Stromal cell of bone marrow (primary cell): ENCODE data around the gene MAP2K5.

Experiments used
- DNase-seq: peaks from one replicate; pipeline ENCODE4 v3.0.0-alpha.2; 2012; ENCODE audit warnings: low read depth

MAP2K5 gene

DNA sequence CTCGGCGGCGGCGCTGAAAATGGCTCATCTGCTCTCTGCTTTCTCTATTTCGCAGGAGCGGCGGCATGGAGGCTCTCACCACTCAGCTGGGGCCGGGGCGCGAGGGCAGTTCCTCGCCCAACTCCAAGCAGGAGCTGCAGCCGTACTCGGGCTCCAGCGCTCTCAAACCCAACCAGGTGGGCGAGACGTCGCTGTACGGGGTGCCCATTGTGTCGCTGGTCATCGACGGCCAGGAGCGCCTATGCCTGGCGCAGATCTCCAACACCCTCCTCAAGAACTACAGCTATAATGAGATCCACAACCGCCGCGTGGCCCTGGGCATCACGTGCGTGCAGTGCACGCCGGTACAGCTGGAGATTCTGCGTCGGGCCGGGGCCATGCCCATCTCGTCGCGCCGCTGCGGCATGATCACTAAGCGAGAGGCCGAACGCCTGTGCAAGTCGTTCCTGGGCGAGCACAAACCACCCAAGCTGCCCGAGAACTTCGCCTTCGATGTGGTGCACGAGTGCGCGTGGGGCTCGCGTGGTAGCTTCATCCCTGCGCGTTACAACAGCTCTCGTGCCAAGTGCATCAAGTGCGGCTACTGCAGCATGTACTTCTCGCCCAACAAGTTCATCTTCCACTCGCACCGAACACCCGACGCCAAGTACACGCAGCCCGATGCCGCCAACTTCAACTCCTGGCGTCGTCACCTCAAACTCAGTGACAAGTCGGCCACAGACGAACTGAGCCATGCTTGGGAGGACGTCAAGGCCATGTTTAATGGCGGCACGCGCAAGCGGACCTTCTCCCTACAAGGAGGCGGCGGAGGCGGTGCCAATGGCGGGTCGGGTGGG, 283.6 kb downstream of the MAP2K5 start:
- DNase-seq: no peak

GRCh38 chr15:67826717-67827561, 284.4 kb downstream of the MAP2K5 start:
- no peak for DNase-seq

DNA sequence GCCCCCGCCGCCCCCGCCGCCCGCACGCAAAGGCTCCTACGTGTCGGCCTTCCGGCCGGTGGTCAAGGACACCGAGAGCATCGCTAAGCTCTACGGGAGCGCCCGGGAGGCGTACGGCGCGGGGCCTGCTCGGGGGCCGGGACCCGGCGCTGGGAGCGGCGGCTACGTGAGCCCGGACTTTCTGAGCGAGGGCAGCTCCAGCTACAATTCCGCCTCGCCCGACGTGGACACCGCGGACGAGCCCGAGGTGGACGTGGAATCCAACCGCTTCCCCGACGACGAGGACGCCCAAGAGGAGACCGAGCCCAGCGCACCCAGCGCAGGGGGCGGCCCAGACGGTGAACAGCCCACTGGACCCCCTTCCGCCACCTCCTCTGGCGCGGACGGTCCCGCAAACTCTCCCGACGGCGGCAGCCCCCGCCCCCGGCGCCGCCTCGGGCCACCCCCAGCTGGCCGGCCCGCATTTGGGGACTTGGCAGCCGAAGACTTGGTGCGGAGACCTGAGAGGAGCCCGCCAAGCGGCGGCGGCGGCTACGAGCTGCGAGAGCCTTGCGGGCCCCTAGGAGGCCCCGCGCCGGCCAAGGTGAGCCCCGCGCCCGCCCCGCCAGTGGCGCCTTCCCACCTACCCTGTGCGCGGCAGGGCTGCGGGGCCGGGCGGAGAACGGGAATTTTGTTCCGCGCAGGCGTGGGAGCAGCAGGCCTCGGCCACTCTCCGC, 285.2 kb downstream of the MAP2K5 start:
- DNase-seq: no peak

DNA sequence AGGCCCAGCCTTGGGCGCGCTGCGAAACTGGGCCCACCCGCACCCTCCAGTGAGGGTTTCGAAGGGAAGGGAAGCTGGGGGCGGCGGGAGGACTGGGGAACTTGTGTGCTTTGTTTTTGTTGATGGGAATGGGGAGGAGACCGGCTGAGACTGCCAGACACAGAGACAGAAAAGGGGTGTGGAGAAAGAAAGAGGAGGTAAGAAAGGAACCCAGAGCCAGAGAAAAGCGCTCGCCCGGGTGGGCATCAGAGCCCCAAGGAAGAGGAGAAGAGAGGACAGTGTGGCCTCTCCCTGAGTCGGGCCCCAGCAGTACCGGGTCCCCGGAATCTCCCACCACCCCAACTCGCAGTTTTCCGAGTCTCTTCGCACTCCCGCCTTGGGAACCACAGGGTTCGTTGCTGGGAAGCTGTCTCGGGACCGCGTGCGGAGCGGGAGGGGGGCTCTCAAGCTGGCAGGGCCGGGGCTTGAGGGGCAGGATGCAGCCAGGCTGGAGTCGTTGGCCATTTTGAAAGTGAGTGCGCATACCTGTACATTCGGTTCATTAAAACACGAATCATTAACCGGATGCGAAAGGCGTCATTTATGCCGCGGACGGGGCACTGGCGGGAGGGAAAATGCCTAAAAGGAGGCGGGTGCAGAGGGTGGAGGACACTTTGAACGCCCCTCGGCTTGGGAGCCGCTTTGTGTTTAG, 285.9 kb downstream of the MAP2K5 start:
- DNase-seq: no peak

GRCh38 chr15:67828969-67829646, 286.6 kb downstream of the MAP2K5 start:
- no peak for DNase-seq

DNA sequence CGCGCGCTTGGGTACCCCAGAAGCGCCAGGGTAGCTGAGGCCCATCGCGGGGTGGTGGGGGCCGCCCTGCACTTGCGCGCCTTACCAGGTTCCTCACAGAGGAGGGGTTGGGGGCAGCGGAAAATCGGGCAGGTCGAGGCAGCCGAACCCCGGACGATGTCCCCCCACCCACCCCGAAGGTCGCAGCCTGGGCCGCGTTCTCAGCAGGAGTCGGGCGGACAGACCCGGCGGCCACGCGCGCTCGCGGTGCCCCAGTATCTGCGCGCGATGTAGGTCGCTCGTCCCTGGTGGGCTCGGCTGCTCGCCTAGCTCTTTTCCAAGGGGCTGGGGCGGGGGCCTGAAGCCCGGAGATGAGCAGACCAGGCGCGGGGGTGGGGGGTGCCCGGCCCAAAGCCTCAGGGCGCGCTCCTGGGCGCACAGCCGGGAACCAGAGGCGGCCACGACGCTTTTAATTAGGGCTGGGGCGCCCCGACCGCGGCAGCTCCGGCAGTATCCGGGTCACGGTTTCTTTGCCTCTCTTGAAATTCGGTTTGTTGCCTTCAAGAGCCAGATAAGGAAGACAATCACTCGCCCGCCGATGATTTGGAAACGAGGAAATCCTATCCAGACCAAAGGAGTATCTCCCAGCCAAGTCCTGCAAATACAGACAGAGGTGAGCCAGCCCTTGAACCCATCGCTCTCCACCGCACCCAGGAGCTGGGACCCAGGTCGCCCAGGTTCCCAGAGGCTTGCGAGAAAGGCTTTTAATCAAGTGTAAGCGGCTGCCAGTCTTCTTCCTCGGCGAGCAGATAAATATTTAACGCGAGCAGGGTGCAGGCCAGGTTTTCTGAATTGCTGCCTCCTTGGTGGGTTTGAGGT, 287.4 kb downstream of the MAP2K5 start:
- DNase-seq: no peak

GRCh38 chr15:67831363-67831762, 288.9 kb downstream of the MAP2K5 start:
- no peak for DNase-seq

DNA sequence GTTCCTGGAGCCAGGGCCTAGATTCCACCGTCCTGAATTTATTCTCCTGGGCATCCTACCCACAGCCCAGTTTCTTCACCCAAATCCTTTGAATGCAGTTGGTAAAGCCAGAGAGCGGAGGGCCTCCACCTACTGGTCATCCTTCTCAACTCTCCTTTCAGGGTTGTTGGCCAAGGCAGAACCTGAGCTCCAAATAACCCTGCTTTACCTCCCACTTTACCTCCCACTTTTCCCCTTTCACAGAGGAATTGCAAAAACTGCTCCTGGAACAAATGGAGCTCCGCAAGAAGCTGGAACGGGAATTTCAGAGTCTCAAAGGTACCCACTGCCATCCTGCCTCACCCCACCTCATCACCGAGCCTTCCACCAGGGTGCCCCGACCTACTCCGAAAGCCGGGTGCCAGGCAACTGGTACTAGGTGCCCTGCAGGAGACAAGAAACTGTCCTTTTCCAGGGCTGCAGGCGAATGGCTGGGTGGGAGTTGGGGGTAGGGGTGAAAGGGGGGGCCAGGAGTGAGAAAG, 289.6 kb downstream of the MAP2K5 start:
- DNase-seq: no peak

DNA sequence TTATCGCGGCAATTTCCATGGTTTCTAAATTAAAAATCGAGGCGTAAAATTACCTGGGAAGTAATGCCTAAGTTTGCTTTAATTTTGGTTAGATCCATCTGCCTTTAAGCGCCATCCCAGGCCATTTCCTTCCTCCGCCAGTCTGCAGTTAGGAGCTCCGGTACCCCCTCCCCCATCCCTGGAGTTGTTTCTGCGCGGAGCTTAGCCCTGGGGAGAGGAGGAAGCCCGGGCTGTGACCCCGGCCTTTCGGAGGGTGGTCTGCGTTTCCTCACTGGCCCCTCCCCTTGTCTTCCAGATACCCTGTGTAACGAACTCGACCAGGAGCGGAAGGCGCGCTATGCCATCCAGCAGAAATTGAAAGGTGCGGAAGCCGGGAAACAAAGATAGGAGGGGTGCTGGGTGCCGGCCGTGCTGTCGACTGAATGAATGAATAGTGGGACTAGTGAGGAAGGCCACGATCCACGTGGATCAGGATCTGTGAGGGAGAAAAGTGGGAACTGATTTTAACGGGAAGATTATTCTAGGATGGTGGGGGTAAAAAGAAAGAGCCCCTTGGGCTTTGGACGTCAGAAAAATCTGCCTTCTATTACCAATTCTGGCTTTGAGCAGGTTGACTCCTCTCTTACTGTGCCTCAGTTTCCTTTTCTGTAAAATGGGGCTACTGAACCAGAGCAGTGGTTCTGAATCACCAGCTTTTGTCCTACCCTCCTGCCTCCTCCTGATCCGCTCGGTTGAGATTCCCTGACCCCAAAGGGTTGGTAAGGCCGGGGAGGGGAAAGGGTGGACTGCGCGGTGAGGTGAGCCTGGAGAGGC, 290.6 kb downstream of the MAP2K5 start:
- no peak for DNase-seq

- no peak for DNase-seq
Observed at GRCh38 chr15:67833710-67834511, 291.4 kb downstream of the MAP2K5 start.

- DNase-seq: no peak
Observed at GRCh38 chr15:67834581-67835296, 292.2 kb downstream of the MAP2K5 start.

DNA sequence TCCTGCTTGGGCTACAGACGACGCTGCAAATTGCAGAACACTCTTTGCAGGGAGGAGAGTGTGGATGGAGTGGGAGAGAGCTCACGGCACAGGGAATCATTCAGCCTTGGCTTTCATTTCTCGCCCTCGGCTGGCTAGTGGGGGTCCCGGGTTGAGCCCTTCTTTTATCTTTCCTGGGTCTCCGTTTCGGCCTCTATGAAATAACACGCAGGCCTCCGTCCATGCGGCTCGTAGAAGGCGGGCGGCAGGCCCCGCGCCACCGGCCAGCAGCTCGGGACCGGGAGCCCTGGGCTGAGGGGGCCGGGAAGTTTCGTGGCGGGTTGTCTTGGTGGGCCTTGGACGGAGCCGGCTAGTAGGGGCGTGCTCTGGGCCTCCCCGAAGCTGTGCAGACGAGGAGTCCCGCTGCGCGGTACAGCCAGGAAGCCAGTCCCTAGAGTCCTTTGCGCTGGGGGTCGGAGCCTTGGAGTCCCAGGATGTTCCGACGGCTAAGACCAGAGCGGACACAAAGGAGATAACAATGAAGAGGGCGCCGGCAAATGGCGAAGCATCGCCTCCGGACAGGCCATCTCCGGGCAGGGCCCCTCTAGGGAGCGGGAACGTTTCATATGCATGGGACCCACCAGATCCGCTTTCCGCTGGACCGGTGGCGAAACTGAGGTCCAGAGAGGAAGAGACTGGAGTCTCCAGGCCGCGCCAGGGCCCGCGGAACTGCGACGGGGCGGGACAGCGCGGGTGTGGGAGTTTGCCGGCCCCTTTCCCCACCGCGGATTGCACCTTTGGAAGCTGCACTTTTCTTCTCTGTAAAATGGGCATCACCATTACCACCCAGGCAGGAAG, 293.0 kb downstream of the MAP2K5 start:
- no peak for DNase-seq

- no peak for DNase-seq
Observed at GRCh38 chr15:67836134-67836455, 293.6 kb downstream of the MAP2K5 start.

GRCh38 chr15:67836477-67836876, 294.0 kb downstream of the MAP2K5 start:
- no peak for DNase-seq

DNA sequence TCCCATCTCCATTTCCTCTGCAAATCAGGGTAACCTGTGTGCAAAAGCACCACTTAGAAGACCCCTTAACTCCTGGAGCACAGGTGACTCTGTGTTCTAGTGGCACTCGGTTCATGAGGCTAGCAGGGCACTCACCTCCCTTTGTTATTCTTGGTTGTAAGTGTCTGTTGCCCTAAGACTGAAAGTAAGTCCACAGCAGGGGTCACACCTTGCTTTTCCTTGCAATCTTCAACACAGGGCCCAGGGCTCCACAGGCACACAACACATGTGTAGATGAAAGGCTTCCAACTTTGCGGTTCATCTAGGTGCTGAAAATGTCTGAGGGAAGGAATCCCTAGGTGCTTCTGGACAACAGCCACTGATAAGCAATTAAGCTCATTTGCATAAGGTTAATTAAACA, 294.5 kb downstream of the MAP2K5 start:
- no peak for DNase-seq

- DNase-seq: no peak
Observed at GRCh38 chr15:67838789-67839332, 296.4 kb downstream of the MAP2K5 start.

- DNase-seq: no peak
Observed at GRCh38 chr15:67839499-67839928, 297.0 kb downstream of the MAP2K5 start.
